ENCODE results near the gene PGK1.
A peak's percentile ranks its signal among the peaks of the same experiment; 100 is the strongest.
"Not testable (repeated sequence)": the region's sequence is repeated elsewhere in the genome, so short reads cannot be mapped to it uniquely, and the experiment has no call there.

Gene PGK1

GRCh38 chrX:78116766-78117165, 12.7 kb downstream of the PGK1 start:
- no peak for DNase-seq

GRCh38 chrX:78118628-78119027, 14.6 kb downstream of the PGK1 start:
- no peak for DNase-seq

- no peak for DNase-seq
Observed at GRCh38 chrX:78119521-78120227, 15.6 kb downstream of the PGK1 start.

- peak; percentile 34 to 48 for DNase-seq
Observed at GRCh38 chrX:78123190-78123589, 19.1 kb downstream of the PGK1 start.

- no peak for DNase-seq
Observed at GRCh38 chrX:78124307-78124706, 20.3 kb downstream of the PGK1 start.

- no peak for DNase-seq
Observed at GRCh38 chrX:78125148-78125547, 21.1 kb downstream of the PGK1 start.

GRCh38 chrX:78125781-78126180, 21.7 kb downstream of the PGK1 start:
- not testable (repeated sequence) for DNase-seq

- DNase-seq, result no peak
Observed at GRCh38 chrX:78129714-78130113, 25.7 kb downstream of the PGK1 start.

- DNase-seq, result no peak
Observed at GRCh38 chrX:78130396-78130795, 26.3 kb downstream of the PGK1 start.

GRCh38 chrX:78131117-78131516, 27.1 kb downstream of the PGK1 start:
- no peak for DNase-seq

- no peak for DNase-seq
Observed at GRCh38 chrX:78133238-78133960, 29.4 kb downstream of the PGK1 start.

- DNase-seq, result peak; percentile 84 to 87
Observed at GRCh38 chrX:78139160-78140123, 35.4 kb downstream of the PGK1 start, which contains the start of gene TAF9B. TSS of gene TAF9B (minus strand) at chrX:78139650. CDS start at chrX:78139611, 39 bp downstream.

GRCh38 chrX:78140206-78140605, 36.2 kb downstream of the PGK1 start:
- DNase-seq, result no peak

- DNase-seq, result not testable (repeated sequence)
Observed at GRCh38 chrX:78147002-78147540, 43.0 kb downstream of the PGK1 start.

GRCh38 chrX:78157373-78157772, 53.3 kb downstream of the PGK1 start:
- not testable (repeated sequence) for DNase-seq

- not testable (repeated sequence) for DNase-seq
Observed at GRCh38 chrX:78157846-78158245, 53.8 kb downstream of the PGK1 start.

GRCh38 chrX:78160711-78161110, 56.7 kb downstream of the PGK1 start:
- DNase-seq, result not testable (repeated sequence)

GRCh38 chrX:78163175-78163574, 59.1 kb downstream of the PGK1 start:
- DNase-seq, result not testable (repeated sequence)

GRCh38 chrX:78165425-78165824, 61.4 kb downstream of the PGK1 start:
- DNase-seq, result no peak

GRCh38 chrX:78168065-78168464, 64.0 kb downstream of the PGK1 start:
- no peak for DNase-seq

All from activated CD4-positive, alpha-beta T cell treated with anti-CD3 and anti-CD28 coated beads, Interleukin-2, amount 50 U/mL, for 48 hours (primary cell).